Activated naive CD4-positive, alpha-beta T cell treated with Interleukin-2 at 50 U/mL for 16 hours (primary cell): ENCODE data around the gene MARCHF10.
"Not testable (repeated sequence)": the region's sequence is repeated elsewhere in the genome, so short reads cannot be mapped to it uniquely, and the experiment has no call there.

Experiments used
- DNase-seq: peaks from one replicate; pipeline ENCODE4 v3.0.0-alpha.2; 2020

MARCHF10 gene, protein sequence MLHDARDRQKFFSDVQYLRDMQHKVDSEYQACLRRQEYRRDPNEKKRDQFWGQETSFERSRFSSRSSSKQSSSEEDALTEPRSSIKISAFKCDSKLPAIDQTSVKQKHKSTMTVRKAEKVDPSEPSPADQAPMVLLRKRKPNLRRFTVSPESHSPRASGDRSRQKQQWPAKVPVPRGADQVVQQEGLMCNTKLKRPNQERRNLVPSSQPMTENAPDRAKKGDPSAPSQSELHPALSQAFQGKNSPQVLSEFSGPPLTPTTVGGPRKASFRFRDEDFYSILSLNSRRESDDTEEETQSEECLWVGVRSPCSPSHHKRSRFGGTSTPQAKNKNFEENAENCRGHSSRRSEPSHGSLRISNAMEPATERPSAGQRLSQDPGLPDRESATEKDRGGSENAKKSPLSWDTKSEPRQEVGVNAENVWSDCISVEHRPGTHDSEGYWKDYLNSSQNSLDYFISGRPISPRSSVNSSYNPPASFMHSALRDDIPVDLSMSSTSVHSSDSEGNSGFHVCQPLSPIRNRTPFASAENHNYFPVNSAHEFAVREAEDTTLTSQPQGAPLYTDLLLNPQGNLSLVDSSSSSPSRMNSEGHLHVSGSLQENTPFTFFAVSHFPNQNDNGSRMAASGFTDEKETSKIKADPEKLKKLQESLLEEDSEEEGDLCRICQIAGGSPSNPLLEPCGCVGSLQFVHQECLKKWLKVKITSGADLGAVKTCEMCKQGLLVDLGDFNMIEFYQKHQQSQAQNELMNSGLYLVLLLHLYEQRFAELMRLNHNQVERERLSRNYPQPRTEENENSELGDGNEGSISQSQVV

DNA sequence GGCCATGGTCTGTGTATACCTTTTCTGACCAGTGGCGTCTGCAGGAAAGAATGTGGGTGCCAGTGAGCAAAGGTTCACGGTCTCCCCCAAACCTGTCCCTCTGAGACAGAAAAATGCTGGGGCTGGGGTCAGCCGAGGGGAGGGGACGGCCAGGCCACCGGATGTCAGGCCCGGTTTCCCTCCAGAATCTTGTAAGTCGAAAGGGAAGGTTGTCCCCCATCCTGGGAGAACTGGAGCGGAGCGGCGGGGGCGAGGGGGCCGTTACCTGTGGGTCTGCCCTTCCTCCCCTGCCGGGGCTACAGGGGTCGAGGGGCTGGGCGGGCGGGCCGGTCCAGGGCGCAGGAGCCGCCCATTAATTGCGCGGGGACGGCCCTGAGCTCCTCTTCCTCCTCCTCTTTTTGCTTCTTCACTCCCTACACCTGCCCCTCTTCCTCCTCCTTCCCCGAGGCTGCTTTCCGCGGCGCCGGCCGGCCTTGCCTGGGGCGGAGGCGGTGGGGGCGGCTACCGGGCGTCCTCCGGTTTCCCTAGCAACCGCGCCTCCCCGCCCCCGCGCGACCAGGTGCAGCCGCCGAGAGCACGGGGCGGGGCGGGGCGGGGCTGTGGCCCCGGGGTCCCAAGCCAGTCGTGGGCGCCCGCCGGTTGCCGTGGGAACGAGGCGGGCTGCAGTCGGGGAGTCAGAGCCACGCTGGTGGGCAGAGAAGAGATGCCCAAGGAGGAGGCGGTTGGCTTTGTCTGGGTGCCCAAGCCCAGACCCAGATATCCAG, at the start of gene MARCHF10:
TSS of gene MARCHF10 (minus strand) at position 503 of the 764 bp plus-strand sequence. CDS start 6,579 bp downstream, outside the sequence.
- DNase-seq = peak; percentile 32

DNA sequence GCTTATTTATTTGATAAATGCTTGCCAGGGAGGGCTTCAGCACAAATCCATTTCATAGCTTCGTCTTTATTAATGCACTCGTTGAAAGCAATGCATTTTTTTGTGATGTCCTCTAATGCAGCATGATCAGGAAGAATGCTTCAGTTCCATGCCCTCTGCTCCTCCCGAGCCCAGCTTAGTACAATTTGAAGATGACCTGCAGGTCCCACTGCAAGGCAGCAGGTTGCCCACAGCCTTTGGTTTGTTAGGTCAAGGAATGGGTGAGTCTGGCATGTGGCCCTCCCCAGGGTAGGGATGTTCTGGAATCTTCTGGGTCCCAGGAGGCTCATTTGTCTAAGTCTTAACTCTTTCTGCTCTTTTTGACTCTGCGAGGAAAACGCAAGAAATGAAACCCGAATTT, 49.4 kb upstream of the MARCHF10 start:
- no peak for DNase-seq

DNA sequence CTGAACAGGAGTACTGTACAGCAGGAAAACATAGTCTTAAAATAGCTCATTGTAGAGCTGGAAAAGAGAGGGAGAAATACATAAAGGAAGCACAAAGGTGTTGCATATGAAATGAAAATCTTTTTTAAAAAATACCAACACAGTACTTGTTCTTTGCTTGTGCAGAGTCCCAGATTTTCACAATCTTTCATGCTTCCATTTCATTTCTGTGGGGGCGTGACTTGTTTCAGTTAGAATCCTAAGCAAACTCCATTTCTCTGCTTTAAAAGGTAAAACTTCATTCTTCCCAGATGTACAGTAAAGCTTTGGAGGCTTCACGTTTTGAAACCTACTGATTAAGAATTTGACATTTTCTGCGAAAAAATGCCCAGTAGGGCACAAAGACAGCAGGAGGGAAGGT, 48.5 kb upstream of the MARCHF10 start:
- no peak for DNase-seq

DNA sequence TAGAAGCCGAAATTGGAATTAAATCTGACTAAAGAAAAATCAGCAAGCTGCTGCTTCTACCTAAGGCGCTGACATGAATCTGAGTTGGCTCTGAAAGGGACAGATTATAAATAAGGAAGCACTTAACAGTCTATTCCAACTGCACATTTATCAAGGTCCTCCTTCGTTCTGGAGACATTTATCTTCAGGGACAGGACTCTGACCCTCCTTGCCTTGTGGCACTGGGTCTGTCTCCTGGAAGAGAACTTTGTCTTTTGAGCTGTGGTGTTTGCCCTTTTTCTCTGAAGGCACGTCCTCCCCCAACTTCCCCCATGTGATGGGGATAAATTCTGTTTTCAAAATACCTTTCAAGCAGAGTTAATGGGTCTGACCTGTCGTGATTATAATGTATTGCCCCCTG, 47.0 kb upstream of the MARCHF10 start:
- DNase-seq = no peak

DNA sequence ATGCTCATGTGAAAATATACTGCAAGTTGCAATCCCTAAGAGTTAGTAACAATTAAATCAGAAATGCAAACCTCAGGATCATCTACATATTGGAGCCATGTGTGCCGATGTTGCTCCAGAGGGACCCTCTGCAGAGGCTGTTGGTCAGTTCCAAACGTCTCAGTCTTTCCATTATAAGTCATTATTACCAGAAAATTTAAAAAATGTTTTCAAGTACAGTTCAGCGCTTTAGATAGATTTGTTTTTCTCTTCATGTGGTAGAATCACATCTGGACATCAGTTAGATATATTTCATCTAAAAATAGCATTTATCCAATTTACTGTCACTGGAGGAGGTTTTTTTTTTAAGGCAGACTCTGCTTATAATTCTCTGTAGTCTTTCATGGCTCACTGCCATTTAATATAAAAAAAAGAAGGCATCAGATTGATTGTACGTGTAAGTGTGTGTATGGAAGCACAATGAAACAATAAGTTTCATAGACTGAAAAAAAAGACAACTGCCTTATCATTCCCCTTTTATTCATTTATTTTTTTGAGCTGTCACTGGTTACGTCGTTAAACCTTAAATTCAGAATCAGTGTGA, 46.1 kb upstream of the MARCHF10 start:
- DNase-seq = no peak

DNA sequence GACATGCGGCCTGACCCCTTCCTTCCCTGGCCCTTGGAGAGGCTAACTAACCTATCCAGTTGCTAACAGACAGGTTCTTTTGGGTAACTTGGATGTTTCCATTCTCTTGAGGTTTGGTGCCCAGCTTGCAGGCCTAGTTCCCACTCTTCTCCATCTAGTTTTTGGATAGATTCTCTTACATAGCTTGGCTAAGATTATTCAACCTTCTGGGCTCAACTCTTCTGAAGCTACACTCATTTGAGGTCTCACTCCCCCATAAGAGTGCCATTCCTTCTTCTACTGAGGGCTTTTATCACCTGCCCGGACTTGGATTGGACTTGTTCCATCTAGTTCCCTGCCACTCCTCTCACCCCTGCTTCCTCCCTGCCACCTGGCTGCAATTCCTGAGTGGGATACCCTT, 44.1 kb upstream of the MARCHF10 start:
- DNase-seq = no peak

DNA sequence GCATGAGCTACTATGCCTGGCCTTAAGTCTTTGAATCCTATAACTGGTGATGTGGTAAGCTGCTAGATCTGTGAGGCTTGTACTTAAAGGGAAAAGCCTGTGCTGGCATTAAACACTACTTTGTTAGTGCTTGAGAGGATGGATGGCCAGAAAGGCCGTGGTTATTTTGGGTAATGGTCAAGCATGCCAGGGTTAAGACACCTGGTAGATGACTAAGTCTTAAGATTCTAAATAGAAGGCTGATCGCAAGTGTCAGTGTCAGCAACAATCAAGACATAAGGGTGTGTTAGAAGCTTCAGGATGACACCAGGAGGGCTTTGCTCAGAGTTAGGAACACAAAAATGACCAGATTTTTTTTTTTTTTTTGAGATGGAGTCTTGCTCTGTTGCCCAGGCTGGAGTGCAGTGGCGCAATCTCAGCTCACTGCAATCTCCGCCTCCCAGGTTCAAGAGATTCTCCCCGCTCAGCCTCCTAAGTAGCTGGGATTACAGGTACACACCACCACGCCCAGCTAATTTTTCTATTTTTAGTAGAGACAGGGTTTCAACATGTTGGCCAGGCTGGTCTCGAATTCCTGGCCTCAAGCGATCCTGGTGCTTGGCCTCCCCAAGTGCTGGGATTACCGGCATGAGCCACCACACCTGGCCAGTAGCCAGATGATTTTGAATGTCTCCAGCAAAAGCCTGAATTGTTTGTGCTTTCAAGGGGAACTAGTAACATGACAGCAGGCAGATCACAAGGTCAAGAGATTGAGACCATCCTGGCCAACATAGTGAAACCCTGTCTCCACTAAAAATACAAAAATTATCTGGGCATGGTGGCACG, 41.7 kb upstream of the MARCHF10 start:
- DNase-seq = not testable (repeated sequence)

DNA sequence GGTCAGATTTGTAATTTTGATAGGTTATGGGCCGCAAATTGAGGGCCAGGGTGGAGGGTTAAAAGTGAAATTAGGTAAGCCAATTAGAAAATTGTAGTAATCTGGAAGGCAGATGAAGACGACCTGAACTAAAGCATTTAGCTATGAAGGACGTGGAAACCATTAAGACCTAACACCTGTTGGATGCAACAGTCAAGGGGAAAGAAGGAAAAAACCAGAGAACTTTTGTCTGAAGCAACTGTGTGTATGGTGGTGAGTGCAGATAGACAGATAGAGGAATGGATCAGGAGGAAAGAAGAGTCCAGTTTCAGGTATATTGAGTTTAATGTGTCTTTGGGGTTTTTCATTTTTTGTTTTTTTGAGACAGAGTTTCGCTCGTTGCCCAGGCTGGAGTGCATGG, 40.2 kb upstream of the MARCHF10 start:
- no peak for DNase-seq

DNA sequence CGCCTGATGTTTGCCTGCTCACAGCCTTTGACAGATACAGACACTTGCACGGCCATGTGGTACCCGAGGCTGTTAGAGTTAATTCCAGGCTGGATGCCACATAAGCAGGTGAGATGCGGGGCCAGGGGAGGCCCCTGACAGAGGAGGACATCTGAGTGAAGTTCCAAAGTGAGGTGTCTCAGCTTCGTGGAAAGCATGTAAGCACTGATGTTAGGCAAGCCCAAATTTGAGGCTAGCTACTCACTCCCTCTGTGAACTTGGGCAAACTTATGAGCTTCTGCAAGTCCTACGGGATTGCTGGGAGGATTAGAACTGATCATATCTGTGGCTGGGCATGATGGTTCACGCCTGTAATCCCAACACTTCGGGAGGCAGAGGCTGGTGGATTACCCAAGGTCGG, 39.3 kb upstream of the MARCHF10 start:
- DNase-seq = no peak

DNA sequence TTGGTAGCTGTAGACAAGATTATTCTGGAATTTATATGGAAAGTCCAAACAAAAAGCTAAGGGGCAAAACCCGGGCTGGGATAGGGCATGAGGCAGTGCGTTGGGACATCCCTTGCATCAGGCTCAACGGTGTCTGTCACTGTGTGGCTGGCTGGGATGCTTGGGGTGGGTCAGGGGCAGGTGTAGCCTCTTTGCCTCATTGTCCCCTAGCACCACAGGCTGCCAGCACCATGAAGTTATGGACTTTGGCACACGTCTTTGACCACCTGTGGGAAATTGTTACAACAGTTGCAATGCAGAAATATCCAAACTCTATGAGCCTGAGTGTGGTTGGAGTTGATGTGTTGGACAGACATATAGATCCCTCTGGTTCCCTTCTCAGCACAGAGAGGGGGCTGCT, 32.8 kb upstream of the MARCHF10 start:
- DNase-seq = no peak

DNA sequence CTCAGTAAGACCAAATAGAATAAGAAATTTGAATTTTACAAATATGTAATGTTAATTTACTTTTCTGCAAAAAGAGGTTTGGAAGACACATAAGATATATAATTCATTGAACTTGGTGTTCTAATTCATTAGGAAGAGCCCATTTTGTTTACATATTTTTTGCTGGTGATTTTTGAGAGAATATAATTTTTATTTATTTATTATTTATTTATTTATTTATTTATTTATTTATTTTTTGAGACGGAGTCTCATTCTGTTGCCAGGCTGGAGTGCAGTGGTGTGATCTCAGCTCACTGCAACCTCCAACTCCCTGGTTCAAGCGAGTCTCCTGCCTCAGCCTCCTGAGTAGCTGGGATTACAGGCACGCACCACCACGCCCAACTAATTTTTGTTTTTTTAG, 25.7 kb upstream of the MARCHF10 start:
- DNase-seq = not testable (repeated sequence)

DNA sequence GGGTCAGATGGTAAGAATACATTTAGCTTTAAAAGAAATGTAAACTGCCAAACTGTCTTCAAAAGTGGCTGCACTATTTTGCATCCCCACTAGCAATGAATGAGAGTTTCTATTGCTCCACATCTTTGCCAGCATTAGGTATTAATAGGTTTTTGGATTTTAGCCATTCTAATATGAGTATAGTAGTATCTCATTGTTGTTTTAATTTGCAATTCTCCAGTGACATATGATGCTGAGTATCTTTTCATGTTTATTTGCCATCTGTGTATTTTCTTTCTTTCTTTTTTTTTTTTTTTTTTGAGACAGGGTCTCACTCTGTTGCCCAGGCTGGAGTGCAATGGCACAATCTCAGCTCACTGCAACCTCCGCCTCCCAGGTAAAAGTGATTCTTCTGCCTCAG, 24.3 kb upstream of the MARCHF10 start:
- DNase-seq = no peak

DNA sequence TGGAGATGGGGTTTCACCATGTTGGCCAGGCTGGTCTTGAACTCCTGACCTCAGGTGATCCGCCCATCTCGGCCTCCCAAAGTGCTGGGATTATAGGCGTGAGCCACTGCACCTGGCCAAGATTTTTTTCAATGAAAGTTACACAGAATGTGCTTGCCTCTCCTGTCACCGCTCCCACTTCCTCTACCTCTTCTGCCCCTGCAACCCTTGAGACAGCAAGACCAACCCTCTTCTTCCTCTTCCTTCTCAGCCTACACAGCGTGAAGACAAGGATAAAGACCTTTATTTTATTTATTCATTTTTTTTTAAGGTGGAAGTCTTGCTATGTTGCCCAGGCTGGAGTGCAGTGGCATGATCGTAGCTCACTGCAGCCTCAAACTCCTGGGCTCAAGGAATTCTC, 23.0 kb upstream of the MARCHF10 start:
- DNase-seq = not testable (repeated sequence)

DNA sequence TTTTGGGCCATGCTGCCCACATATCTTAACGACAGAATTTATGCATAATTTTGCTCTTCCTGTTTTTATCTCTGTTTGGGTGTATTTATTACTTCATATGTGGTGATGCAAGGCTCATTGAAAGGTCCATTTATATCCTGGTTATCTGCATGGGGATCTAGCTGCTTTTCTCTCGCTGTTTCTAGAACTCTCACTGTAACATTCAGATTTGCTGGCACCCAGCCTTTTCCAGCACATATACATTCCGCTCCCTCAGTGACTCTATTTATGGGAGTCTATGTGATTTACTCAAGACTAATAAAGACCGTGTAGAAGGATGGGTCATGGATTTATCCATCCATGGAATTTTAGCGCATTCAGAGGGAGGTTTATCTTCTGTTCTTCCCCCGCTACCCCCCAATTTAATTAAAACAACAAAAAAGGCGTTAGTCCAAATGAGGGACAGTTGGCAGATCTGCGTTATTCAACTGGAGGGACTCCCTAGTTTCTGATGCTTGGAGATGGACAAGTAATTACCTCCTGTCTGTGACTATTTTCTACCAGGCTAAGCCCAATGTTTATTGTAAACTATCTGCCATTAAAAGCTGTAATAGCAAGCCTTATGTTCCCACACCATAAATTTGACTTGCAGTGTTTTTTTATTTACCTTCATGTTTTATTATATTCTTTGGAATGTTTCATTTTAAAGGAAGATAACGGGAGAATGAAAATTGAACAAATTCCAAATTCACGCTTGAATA, 19.8 kb upstream of the MARCHF10 start:
- no peak for DNase-seq

DNA sequence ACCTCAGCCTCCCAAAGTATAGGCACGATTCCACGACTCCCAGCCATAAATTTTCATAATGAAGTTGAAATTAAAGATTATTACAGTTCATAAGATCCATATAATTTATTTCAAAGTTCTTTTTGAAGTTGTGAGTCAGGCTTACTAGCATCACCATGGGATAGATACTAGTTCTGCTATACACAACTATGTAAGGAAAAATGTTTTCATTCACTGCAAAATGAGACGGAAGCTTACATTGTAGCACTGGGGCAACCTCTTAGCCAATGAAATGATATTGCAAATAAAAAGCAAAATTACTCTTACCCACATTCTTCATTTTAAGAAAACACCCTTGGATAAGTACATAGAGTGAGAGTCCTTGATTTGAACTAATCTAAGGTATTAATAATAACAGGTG, 18.8 kb upstream of the MARCHF10 start:
- DNase-seq = no peak

DNA sequence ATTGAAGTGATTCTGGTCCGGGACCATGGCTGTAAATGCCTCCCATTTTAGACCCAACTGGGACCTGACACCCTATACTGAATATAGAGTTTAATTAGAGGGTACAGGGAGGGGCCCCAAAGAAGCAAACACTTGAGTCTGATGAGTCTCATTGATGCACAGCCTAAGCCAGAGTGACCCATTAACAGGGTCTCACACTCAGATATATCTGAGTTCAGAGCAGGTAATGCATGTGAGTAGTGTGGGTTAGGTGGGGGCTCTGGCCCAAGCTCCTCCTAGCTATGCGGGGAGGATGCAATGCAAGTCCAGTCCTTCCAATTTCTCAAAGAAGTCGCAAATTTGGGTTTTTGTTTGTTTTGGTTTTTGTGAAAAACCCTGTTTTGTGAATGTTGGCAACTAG, 17.1 kb upstream of the MARCHF10 start:
- DNase-seq = no peak

DNA sequence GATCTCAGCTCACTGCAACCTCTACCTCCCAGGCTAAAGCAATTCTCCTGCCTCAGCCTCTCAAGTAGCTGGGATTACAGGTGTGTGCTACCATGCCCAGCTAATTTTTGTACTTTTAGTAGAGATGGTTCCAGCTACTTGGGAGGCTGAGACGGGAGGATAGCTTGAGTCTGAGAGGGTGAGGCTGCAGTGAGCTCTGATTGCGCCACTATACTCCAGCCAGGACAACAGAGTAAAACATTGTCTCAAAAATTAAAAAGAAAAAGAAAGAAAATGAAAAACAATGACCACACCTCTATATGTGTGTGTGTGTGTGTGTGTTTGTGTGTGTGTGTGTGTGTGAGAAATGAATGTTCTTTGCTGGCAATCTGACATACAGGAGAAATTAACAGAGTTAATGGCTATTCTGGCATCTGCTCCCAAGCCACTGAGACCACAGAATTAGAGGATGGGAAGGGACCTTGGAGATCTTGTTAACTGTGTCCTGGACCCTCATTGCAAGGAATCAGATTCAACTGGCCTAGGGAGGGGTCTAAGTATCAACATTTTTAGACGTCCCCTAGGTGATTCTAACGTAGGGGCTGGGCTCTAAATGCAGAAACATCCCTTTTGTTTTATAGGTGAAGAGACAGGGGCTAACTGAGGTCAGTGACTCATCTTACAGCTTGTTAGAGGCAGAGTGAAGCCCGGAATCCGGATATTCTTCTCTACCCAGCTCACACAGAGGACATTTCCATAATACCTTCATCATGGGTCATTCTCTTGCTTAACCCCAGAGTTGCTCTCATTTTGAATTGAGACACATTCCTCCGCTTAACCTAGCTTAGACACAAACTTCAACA, 16.4 kb upstream of the MARCHF10 start:
- DNase-seq = no peak

DNA sequence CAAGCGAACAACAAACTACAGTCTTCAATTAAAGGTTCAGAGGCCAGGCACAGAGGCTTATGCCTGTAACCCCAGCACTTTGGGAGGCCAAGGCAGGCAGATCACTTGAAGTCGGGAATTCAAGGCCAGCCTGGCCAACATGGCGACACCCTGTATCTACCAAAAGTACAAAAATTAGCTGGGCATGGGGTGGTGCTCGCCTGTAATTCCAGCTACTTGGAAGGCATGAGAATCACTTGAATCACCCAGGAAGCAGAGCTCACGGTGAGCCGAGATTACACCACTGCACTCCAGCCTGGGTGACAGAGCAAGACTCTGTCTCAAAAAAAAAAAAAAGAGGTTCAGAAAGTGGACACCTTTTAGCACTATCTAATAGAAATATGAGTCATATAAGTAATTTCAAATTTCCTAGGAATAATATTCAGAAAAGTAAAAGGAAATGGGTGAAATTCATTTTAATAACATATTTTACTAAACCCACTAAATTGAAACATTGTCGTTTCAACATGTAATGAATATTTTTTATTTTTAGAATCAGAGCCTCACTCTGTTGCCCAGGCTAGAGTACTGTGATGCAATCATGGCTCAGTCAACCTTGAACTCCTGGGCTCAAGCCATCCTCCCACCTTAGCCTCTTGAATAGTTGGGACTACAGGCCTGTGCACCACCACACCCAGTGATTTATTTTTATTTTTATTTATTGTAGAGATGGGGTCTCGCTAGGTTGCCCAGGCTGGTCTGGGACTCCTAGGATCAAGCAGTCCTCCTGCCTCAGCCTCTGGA, 15.2 kb upstream of the MARCHF10 start:
- DNase-seq = no peak

DNA sequence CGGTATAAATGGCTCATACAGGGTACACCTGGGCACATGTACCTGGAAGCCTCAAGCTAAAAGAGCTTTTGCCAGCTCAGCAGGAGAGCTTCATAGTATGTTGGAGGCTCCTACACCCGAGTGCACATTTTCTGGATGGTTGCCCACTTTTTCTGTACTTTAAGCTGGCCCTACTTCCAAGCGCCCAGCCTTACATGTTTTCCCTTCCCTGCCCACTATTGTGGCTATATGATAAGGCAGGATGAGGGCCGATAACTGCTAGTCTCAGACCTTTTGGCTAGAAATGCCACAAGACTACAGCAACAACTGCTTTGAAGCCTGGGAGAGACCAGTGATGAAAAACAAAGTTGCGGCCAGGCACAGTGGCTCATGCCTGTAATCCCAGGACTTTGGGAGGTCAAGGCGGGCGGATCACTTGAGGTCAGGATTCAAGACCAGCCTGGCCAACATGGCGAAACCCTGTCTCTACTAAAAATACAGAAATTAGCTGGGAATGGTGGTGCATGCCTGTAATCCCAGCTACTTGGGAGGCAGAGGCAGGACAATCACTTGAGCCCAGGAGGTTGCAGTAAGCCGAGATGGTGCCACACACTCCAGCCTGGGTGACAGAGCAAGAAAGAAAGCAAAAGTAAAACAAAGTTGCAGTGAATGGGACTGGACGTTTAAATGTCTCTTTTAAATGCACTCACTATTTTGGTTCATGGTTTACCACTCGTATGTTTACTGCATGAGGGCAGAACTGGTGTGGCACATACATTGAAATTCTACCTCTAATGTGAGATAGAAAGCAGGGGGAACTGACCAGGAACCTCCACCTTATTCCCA, 14.2 kb upstream of the MARCHF10 start:
- no peak for DNase-seq
